NCI-H446 treated with DMSO at 0.1 percent for 48 hours (cell line): ENCODE results near the gene DGKK.
"Not testable (repeated sequence)": the region's sequence is repeated elsewhere in the genome, so short reads cannot be mapped to it uniquely, and the experiment has no call there.

ENCODE experiments used
- DNase-seq: peaks from one replicate; lab custom pipeline; 2025; lab: John Stamatoyannopoulos, UW

The DGKK gene

DNA sequence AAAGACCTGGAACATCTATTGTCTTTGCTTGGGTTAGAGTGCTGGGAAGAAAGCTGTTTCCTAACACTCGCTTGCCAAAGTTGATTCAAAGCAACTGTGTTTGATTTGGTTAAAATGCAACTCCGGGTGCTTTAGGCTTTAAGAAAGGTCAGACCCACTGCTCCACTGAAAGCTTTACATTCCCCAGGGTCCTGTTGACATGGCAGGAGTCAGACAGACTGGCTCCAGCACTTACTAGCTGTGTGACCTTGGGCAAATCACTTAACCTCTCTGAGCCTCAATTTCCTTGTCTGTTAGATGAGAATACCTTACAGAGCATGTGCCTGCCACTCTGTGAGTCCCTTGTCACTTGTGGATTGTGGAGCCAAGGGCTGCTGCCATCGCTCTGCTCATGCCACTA, 39.0 kb downstream of the DGKK start:
- no peak for DNase-seq

DNA sequence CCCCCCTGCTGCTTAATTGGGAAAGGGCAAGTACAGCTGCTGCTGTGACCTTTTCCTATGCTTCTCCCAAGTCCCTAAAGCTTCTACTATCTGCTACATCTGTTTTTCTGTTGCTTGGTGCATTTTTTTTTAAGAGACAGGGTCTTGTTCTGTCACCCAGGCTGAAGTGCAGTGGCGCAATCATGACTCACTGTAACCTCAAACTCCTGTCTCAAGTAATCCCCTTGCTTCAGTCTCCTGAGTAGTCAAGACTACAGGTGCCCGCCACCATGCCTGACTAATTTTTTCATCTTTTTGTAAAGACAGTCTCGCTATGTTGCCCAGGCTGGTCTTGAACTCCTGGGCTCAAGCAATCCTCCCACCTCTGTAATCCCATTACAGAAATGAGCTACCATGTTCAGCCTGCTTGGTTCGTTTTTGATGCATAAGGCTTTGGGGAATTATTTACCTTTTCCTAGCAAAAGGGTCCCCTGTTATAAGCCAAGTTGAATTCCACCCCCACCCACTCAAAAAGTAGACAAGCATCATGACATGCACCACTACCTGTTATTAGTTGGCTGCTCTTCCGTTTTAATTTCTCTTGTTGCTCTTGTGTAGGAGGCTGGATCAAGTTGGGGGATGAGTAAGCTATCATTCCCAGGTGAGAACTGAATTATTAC, 39.6 kb downstream of the DGKK start:
- no peak for DNase-seq

DNA sequence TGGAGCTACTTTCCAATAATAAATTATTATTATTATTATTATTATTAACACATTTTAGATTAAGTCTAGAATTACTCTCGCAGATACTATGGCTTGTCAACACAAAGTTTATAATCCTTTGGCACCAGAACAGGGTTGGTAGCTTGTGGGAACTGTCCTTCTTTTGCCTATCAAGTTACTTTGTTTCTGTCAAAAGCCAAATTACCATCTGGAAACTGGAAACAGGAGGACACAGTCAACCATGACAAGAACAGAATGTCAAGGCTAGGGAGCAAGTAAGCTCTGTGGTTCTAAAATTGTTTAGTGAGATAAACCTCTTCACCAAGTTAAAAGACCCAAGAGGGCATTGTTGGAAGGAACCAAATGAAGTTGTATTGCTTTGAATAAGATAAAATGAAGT, 42.5 kb downstream of the DGKK start:
- no peak for DNase-seq

DNA sequence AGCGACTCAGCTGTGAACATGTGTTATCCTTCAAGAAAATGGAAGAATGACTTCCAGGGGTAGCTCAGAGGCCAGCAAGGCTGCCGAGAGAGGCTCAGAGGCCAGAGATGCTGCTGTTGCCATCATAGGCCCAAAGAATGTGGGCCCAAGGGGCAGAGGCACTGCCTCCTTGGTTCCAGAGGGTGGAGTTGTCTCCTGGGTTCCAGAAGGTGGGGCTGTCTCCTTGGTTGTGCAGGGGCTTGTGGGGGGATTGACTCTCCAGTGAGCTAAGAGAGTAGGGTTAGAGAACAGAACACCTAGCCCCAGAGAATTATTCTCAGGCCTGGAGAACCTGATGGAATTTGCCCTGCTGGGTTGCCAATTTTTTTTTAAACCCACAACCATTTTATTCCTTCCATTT, 62.6 kb downstream of the DGKK start:
- DNase-seq = no peak

DNA sequence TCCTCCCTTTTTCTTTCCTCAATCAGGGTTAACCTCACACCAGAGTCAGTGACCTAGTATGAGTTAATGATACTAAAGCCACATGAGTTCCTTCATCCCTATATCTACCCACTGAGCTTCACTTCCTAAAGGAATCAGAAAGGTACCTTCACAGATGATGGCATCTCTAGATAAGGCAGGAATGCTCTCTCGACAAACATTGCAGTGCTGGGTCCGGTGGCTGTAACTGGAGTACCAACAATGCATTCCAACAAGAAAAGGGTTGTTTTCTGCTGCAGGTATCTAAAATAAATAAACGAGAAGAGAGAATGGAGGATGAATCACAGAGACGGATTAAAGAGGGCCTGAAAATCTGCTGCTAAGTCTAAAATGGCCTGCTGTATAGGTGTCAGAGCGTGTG, 66.7 kb downstream of the DGKK start:
- DNase-seq = no peak

DNA sequence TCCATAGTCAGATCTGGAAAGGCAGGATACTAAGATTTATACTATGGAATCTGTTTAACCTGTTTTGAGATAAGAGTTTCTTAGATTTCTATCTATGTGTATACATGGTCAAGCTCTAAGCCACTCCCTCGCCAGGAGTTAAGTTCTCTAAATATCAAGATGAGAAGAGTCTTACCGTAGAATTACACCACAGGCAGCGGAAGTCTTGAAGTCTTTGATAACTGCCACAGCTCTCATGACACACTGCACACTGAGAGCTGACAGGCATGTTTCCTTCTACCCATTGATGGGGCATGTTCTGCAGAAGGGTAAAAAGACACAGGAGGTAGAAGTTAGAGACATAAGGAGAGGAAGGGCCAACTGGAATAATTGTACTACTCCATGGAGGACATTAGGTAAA, 67.7 kb downstream of the DGKK start:
- no peak for DNase-seq

DNA sequence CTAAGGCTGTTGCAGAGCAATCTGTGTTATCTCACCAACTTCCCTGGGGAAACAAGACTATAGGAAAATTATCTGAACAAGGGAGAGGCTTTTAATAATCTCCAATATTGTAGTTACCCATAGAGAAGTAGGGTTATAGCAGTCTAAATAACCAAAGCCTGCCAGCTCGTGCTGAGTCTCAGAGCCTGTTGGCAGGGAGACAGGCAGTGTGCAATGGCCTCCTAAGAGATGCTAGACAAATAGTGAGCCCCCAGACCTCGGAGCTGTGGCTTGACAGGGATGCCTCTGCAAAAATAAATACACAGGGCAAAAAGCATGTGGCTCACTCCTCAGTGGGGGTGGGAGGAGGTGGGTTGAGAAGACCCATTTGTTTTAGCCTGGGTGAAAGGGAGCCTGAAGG, 76.7 kb downstream of the DGKK start:
- DNase-seq = no peak

DNA sequence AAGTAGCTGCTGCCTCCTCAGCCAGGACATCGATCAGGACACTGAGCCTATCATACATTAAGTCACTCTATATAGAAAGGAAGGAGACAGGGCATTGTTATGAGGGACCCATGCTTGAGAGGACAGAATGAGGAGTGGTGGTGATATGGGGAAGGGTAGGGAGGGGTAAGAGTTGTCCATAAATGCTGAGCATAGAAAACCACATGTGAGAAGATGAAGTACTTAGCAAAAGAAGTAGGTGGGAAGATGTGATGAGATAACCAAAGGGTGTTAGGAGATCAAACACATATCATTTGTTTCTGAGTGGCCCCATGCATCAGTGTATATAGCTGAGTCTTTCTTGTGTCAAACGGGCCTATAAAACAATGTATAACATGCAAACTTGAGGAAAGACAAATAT, 84.1 kb downstream of the DGKK start:
- no peak for DNase-seq

DNA sequence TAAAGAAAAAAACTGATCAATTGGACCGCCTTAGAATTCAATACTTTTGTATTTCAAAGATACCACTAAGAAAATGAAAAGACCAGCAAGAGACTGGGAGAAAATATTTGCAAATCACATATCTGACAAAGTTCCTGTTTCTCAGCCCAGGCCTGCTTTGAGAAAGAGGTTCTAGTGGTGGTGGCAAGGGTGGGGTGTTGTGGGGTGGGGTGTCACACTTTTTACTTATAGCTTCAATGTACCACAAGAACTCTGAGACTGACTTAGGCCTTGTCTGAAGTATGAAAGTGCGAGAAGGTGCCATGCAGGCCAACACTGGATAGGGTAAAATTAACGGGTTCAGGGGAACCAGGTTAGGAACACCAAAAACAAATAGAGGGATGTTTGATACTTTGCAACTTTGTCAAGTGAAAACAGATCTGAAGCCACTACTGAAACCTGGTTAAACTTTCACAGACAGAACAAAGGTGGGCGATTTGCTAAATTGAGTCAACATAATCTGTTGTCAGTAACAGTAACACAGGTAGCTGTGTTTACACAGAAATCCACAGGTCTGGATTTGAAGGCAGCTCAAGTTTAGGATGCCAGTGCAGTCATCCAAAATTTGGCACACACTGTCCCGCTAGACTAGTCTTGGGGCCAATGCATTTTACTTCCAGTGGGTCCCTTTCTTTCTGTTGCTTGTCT, 88.8 kb downstream of the DGKK start:
- DNase-seq = no peak

DNA sequence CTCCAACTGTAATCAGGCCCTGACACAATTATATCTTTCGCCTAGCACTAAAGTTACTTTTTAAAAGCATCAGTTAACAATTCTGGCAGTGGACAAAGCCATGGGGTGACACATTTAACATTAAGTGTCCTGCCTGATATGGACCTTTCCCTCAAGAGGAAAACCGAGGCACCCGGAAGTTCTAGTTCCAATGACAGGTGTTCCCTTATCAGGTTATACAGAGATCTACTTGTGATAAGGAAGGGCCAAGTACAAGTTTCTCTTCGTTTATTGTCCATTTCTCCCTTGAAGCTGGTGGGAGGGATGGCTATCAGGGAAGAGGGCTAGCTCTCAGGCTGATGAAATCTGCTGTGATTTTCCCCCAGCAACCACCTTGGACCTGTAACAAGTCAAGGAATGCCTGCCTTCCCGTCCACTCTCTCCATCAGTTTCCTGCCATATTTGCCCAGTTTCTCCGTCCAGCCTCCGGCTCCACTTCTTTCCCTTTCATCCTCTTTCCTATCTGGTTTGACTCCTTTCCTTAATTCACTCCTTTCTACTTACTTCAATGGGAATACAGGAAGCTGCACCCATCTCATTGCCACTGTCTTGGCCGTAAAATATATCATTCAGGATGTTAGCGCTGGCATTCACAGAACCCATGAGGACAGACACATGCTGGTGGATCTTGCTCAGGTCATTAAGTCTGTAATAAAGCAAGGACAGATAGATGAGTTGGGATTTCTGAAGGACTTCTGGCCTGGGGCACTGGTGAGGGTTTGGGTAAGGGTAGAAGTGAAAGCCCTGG, 95.0 kb downstream of the DGKK start:
- no peak for DNase-seq

DNA sequence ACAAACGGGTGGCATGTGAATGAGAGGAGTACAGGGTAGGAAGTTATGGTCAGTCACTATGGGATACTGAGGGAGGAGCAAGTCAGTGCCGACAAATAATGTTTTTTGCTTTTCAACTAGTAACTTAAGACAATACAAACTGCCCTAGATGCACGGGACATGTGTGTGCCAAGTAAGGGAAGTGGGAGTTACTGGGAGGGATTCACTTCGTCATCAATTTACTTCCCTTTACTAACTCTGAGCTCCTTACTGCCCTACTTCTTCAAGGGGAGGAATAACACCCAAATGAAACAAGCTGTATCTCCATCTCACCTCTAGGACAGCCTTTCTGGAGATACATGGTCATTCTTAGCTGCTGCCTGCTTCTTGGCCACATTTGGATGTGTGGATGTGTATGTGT, 97.7 kb downstream of the DGKK start:
- DNase-seq = no peak

DNA sequence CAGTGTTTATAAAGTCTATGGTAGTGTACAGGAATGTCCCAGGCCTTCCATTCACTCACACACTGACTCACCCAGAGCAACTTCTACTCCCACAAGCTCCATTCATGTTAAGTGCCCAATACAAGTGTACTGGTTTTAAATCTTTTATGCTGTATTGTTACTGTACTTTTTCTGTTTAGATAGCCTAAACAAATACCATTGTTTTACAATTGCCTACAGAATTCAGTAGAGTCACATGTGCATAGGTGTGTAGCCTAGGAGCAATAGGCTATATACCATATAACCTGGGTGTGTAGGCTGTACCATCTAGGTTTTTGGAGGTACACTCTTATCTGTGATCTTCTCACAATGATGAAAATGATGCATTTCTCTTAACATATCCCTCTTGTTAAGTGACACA, 126.7 kb downstream of the DGKK start:
- no peak for DNase-seq

DNA sequence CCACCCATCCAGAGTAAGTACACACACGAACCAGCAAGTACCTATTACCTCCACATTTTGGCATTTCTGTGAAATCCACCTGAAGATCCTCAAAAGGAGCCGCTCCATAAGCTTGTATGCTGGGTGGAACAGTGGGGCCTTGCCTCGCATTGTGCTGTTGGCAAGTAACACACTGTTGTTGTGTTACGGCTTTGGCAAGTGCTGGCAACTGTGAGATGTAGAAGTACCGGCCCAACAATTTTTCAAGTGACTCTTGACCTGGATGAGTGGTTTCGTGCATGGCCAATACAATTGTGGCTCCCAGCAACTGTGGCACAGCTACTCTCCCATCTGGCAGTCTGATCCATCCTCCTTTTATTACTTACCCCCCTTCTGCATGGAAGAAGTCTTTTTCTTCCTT, 137.3 kb downstream of the DGKK start:
- DNase-seq = no peak

DNA sequence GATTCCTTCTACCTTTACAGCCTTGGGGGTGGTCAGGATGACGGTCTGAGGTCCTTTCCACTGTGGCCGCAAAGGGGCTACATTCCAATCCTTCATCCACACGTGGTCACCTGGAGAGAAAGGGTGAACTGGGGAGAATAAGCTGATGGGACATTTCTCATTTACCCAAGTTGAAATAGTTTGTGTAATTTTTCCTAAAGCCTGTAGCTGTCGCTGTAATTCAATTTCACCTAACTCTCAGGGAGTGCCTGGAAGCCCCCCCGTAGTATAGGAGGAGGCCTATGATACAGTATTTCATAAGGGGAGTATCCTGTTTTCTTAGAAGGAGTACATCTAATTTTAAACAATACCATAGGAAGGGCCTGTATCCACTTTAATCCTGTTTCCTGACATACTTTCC, 138.0 kb downstream of the DGKK start:
- DNase-seq = not testable (repeated sequence)

DNA sequence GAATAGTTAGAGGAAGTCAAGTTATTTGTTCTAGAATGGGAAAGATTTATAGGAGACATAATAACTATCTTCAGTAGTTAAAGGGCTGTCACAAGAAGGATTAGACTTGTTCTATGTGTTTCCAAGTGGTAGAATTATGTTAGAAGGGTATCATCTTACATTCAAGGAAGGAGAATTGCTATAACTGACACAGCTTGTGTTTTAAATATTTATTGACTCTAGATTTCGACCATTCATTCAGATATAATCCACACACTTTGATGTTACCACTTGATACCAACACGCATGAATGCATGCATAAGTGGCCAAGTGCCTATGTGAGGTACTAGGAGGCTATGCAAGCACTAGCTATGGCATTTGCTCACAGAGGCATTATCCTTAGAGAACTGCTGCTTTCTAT, 143.4 kb downstream of the DGKK start:
- no peak for DNase-seq
